Activated T-cell treated with anti-CD3 and anti-CD28 coated beads for 48 hours (primary cell): ENCODE measurements around the gene RASAL2.

Source experiments
- DNase-seq: peaks from one replicate; pipeline ENCODE4 v3.0.0-alpha.2; 2020; ENCODE audit warnings: low read depth

Gene RASAL2

GRCh38 chr1:178513278-178513983, 419.5 kb downstream of the RASAL2 start:
- no peak for DNase-seq

DNA sequence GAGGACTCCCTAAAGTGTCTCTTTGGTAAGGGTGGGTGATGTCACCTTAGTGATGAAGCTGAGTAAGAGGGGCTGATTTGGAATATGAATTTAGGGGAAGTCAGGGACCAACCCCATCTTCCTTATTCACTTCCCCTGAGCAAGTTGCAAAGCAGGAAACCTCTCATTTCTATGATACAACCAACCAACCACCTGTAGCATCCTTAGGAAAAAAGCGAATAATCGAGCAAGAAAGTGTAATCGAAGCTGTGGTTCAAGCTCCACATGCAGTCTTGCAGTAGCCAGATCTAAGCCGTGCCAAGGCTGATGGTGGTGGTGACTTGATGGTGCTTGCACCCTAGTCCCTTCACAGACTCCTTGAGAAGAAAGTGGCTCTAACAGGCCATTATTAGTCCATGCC, 422.2 kb downstream of the RASAL2 start:
- no peak for DNase-seq

- DNase-seq, result no peak
These were observed 425.0 kb downstream of the RASAL2 start for GRCh38 chr1:178518894-178519293.

DNA sequence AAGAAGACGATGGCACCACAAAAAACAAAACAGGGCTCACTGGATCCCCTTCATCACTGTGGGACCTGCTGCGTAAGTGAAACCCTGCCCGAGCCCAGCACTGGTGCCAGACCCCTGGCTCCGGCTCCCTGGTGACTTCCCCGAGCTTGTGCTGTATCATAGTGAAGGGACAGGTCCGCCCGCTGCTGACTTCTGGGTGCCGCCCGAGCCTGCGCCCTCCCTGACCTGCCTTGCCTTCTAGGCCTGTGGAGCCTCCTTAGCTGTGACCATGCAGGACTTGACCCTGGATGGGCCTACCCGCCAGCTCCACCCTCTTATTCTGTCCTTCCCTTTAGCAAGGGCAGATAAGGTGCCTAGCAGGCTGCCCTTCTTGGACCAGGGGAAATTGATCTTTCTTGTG, 426.9 kb downstream of the RASAL2 start:
- no peak for DNase-seq

- no peak for DNase-seq
These were observed 427.3 kb downstream of the RASAL2 start for GRCh38 chr1:178521241-178521640.

- no peak for DNase-seq
These were observed 433.2 kb downstream of the RASAL2 start for GRCh38 chr1:178527117-178527516.

DNA sequence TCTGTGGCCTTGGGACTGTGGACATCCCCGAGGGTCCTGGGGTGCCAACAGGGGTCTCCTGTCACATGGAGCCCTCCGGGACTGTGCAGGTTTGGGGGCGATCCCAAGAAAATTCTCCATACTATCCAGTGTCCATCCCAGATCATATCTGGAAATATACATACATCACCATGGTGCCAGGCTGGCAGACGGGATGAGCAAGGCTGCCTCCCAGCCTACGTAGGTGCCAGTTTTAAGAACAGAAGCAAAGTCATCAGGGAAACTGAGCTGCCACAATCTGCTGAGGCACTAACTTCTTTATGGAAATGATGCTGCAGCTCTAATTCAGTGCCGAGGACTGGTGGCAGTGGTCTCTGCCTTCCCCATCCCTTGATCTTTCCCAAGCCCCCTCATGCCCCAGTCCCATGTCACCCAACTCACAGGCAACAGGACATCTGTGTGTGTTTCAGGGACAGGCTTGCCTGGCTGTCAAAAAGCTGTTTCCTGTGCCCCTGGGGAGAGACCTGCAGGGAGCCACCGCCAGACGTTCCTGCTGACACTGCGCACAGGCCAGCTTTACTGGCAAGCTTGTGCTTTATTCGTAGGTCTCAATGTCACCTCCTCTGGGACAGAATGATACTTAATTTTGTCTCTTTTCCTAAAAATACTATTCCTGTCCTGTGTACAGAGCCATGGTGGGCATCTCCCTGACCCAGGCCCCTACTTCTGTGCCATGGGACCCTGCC, 434.5 kb downstream of the RASAL2 start:
- no peak for DNase-seq

DNA sequence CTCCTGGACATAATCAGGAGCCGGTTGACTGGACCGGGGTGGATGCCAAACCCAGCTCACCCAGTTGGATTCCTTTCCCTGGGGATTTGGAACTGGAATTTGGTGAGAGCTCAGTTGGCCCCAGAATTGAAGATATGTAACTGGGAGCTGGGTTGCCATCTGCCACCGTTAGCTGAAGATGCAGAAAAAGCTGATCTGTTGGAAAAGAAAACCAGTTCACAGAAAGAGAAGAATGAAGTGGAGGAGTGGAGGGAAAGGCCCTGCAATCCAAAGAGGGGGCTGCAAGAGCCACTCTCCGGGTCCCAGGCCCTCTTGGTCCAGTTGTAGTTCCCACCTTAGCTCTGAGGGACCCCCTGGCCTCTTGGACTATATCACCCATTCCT, 435.0 kb downstream of the RASAL2 start:
- no peak for DNase-seq

GRCh38 chr1:178529364-178530036, 435.6 kb downstream of the RASAL2 start:
- no peak for DNase-seq

GRCh38 chr1:178530037-178530402, 436.1 kb downstream of the RASAL2 start:
- DNase-seq, result no peak

- no peak for DNase-seq
These were observed 436.6 kb downstream of the RASAL2 start for GRCh38 chr1:178530502-178530901.

- no peak for DNase-seq
These were observed 438.0 kb downstream of the RASAL2 start for GRCh38 chr1:178531887-178532286.

- peak; percentile 56 for DNase-seq
These were observed 438.5 kb downstream of the RASAL2 start for GRCh38 chr1:178532392-178532791.

DNA sequence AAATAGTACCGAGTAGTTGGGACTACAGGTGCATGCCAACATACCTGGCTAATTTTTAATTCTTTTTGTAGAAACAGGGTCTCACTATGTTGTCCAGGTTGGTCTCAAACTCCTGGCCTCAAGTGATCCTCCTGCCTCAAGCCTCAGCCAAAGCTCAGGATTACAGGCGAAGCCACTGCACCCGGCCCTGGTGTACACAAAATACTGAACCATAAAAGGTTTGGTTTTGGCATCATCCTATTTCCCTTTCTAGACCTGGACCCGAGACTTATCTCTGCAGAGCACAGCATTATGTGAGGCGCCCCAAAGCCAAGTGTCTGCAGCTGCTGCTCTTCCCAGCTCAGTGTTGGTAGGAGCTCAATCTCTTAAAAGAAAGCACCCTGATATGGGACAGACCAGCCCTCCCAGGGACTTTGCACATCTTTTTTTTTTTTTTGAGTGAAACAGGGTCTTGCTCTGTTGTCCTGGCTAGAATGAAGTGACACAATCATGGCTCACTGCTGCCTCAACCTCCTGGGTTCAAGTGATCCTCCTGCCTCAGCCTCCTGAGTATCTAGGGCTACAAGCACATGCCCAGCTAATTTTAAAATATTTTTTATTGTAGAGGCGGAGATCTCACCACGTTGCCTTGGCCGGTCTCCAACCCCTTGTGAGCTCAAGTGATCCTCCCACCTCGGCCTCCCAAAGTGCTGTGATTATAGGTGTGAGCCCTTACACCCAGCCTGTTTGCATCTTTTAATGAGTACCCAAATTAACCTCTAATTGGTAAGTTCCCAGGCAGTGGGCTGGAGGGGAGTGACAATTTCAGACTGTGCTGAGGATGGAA, 439.4 kb downstream of the RASAL2 start:
- no peak for DNase-seq
